IPS-20b (cell line): Measurements from ENCODE around the gene C5AR2.
A peak's percentile ranks its signal among the peaks of the same experiment; 100 is the strongest.
"Not testable (repeated sequence)": the region's sequence is repeated elsewhere in the genome, so short reads cannot be mapped to it uniquely, and the experiment has no call there.

Experiments
- H3K27ac ChIP-seq: one replicate; pipeline ENCODE4 v1.5.1; 2013; ENCODE audit warnings: low read length
- H3K27me3 ChIP-seq: 2 replicates; pipeline ENCODE4 v1.6.1; 2013; ENCODE audit warnings: mild to moderate bottlenecking, low read length, inconsistent platforms; ENCODE audit not compliant: insufficient read depth
- H3K36me3 ChIP-seq: 2 replicates; pipeline ENCODE4 v1.6.1; 2013; ENCODE audit warnings: low read depth, mild to moderate bottlenecking, inconsistent platforms, low read length, moderate library complexity; ENCODE audit not compliant: insufficient read depth
- H3K4me1 ChIP-seq: 2 replicates; pipeline ENCODE4 v1.6.1; 2013; ENCODE audit warnings: mild to moderate bottlenecking, control low read depth, inconsistent platforms, low read length, moderate library complexity; ENCODE audit not compliant: insufficient read depth
- H3K4me3 ChIP-seq: 2 replicates; pipeline ENCODE4 v1.5.1; 2013; ENCODE audit warnings: mild to moderate bottlenecking, low read length, inconsistent platforms
- H3K9ac ChIP-seq: 2 replicates; pipeline ENCODE4 v1.6.1; 2013; ENCODE audit warnings: low read depth, mild to moderate bottlenecking, inconsistent platforms, low read length, moderate library complexity
- H3K9me3 ChIP-seq: 2 replicates; pipeline ENCODE4 v1.6.1; 2013; ENCODE audit warnings: mild to moderate bottlenecking, low read depth, low read length, inconsistent platforms; ENCODE audit not compliant: insufficient read depth

Gene C5AR2

GRCh38 chr19:47350630-47351029, 18.7 kb downstream of the C5AR2 start:
- Histone ChIP-seq H3K4me3 (no peak overlapping the region), H3K9me3 (no peaks in the 10 kb centered on the region), H3K36me3 (peaks cover 38% of the 10 kb centered on the region), H3K9ac (no peak overlapping the region), H3K27ac (no peak overlapping the region), H3K27me3 (peaks cover 7% of the 10 kb centered on the region; the same call in 1 of the 2 replicates), H3K4me1 (peaks cover 4% of the 10 kb centered on the region; the same call in 1 of the 2 replicates)

DNA sequence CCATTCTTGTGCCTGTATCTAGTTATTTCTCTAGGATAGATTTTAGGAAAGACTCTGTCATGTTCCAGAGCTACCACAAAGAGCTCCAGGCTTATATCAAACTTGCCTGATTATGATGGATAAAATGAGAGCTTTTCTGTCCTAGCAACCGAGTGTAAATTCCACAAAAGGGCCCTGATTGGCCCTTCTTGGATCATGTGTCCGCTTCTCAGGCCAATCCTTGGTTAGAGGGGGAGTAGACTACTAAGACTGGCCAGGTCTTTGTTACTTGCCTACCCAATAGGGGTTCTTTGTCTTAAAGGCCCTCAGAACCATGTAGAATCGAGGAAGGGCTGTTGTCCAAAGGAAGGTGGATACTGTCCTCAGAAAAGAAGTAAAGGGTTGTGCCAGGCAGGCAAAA, 19.6 kb downstream of the C5AR2 start:
- Histone ChIP-seq H3K27ac (no peak overlapping the region), H3K4me1 (peaks cover 4% of the 10 kb centered on the region; the same call in 1 of the 2 replicates), H3K27me3 (peaks cover 7% of the 10 kb centered on the region; the same call in 1 of the 2 replicates), H3K9ac (peak overlapping the region; percentile 51; the same call in 1 of the 2 replicates), H3K36me3 (peaks cover 46% of the 10 kb centered on the region), H3K9me3 (no peaks in the 10 kb centered on the region), H3K4me3 (peak overlapping the region; percentile 0)

- peaks cover 4% of the 10 kb centered on the region; the same call in 1 of the 2 replicates for H3K4me1 ChIP-seq
- H3K36me3 ChIP-seq, result peaks cover 51% of the 10 kb centered on the region
- H3K4me3 ChIP-seq, result no peak overlapping the region; the same call in 1 of the 2 replicates
- H3K9ac ChIP-seq, result no peak overlapping the region; the same call in 1 of the 2 replicates
- peaks cover 7% of the 10 kb centered on the region; the same call in 1 of the 2 replicates for H3K27me3 ChIP-seq
- H3K9me3 ChIP-seq, result no peaks in the 10 kb centered on the region
- H3K27ac ChIP-seq, result no peak overlapping the region
These were observed 20.1 kb downstream of the C5AR2 start for GRCh38 chr19:47352095-47352494.

DNA sequence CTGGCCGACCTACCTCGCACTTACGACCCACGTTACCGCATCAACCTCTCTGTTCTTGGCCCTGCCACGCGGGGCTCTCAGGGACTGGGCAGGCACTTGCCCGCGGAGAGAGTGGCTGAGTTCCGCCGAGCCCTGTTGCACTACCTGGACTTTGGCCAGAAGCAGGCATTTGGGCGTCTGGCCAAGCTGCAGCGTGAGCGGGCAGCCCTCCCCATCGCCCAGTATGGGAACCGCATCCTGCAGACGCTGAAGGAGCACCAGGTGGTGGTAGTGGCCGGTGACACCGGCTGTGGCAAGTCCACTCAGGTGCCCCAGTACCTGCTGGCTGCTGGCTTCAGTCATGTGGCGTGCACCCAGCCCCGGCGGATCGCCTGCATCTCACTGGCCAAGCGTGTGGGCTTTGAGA, 21.3 kb downstream of the C5AR2 start:
- Histone ChIP-seq H3K36me3 (peaks cover 64% of the 10 kb centered on the region), H3K27me3 (peaks cover 4% of the 10 kb centered on the region; the same call in 1 of the 2 replicates), H3K27ac (no peak overlapping the region), H3K9ac (no peak overlapping the region), H3K4me1 (peaks cover 4% of the 10 kb centered on the region; the same call in 1 of the 2 replicates), H3K9me3 (no peaks in the 10 kb centered on the region), H3K4me3 (no peak overlapping the region)

DNA sequence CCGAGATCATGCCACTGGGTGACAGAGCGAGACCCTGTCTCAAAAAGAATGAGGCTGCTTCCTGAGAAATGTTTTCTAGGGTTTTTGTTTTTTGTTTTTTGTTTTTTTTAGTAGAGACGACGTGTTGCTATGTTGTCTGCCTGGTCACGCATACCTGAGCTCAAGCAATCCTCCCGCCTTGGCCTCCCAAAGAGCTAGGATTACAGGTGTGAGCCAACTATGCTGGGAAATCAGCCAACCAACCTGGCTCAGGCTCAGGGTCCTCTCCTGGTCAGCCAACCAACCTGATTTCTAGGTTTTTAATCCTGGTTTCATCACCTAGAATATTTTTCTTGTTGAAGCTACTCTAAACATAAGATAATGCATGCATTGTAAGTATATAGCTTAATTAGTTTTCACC, 24.9 kb downstream of the C5AR2 start:
- Histone ChIP-seq H3K9me3 (no peaks in the 10 kb centered on the region), H3K27ac (no peak overlapping the region), H3K4me3 (no peak overlapping the region), H3K4me1 (no peaks in the 10 kb centered on the region), H3K9ac (no peak overlapping the region), H3K27me3 (no peaks in the 10 kb centered on the region), H3K36me3 (peaks cover 98% of the 10 kb centered on the region)

- no peaks in the 10 kb centered on the region for H3K27me3 ChIP-seq
- H3K27ac ChIP-seq, result no peak overlapping the region
- no peak overlapping the region for H3K9ac ChIP-seq
- peaks cover 96% of the 10 kb centered on the region for H3K36me3 ChIP-seq
- no peaks in the 10 kb centered on the region for H3K9me3 ChIP-seq
- H3K4me3 ChIP-seq, result no peak overlapping the region
- H3K4me1 ChIP-seq, result no peaks in the 10 kb centered on the region
These were observed 26.1 kb downstream of the C5AR2 start for GRCh38 chr19:47357788-47358680.

GRCh38 chr19:47358936-47359335, 27.0 kb downstream of the C5AR2 start:
- Histone ChIP-seq H3K4me1 (no peaks in the 10 kb centered on the region), H3K27me3 (no peaks in the 10 kb centered on the region), H3K36me3 (peaks cover 96% of the 10 kb centered on the region), H3K27ac (no peak overlapping the region), H3K9ac (no peak overlapping the region), H3K9me3 (no peaks in the 10 kb centered on the region), H3K4me3 (no peak overlapping the region)

GRCh38 chr19:47362321-47362720, 30.3 kb downstream of the C5AR2 start:
- no peak overlapping the region for H3K9ac ChIP-seq
- no peaks in the 10 kb centered on the region for H3K4me1 ChIP-seq
- H3K27me3 ChIP-seq, result no peaks in the 10 kb centered on the region
- H3K27ac ChIP-seq, result no peak overlapping the region
- peaks cover 88% of the 10 kb centered on the region for H3K36me3 ChIP-seq
- H3K4me3 ChIP-seq, result no peak overlapping the region
- no peaks in the 10 kb centered on the region for H3K9me3 ChIP-seq

GRCh38 chr19:47363758-47364531, 32.0 kb downstream of the C5AR2 start:
- peaks cover 79% of the 10 kb centered on the region for H3K36me3 ChIP-seq
- H3K9me3 ChIP-seq, result no peaks in the 10 kb centered on the region
- no peak overlapping the region for H3K27ac ChIP-seq
- no peak overlapping the region for H3K9ac ChIP-seq
- H3K27me3 ChIP-seq, result no peaks in the 10 kb centered on the region
- no peak overlapping the region for H3K4me3 ChIP-seq
- H3K4me1 ChIP-seq, result no peaks in the 10 kb centered on the region

GRCh38 chr19:47365455-47365854, 33.5 kb downstream of the C5AR2 start:
- not testable (repeated sequence) for H3K27me3 ChIP-seq, H3K4me1 ChIP-seq, H3K9ac ChIP-seq, H3K9me3 ChIP-seq, H3K4me3 ChIP-seq, H3K27ac ChIP-seq
- peaks cover 79% of the 10 kb centered on the region for H3K36me3 ChIP-seq

DNA sequence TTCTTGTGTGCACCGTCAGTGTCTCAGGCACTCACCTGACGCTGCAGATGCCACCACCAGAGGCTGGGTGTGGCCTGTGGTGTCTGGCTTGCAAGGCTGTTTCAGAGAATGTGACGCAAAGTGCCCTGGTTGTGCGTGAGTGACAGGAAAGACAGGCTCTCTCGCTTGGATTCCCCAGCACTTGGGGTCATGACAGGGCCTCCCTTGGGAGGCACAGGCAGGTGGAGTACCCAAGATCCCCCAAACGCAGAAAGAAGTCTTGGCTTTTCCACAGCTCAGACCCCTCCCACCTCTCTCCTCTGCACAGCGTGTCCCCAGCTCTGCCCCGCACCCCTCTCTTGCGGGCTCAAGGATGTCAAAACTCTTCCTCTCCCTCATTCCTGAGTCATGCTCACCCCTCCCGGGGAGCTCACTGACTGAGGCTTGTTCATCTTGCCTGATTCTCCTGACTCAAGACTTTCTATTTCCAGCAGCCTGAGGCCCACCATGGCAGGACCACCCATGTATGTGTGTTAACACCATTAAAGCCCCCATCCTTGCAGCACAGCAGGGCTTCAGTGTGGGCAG, 38.2 kb downstream of the C5AR2 start:
- Histone ChIP-seq H3K4me3 (no peak overlapping the region), H3K4me1 (no peaks in the 10 kb centered on the region), H3K36me3 (peaks cover 80% of the 10 kb centered on the region), H3K27ac (no peak overlapping the region), H3K9me3 (no peaks in the 10 kb centered on the region), H3K27me3 (no peaks in the 10 kb centered on the region), H3K9ac (no peak overlapping the region)
